ENCODE data around the gene IL6ST.

DNA sequence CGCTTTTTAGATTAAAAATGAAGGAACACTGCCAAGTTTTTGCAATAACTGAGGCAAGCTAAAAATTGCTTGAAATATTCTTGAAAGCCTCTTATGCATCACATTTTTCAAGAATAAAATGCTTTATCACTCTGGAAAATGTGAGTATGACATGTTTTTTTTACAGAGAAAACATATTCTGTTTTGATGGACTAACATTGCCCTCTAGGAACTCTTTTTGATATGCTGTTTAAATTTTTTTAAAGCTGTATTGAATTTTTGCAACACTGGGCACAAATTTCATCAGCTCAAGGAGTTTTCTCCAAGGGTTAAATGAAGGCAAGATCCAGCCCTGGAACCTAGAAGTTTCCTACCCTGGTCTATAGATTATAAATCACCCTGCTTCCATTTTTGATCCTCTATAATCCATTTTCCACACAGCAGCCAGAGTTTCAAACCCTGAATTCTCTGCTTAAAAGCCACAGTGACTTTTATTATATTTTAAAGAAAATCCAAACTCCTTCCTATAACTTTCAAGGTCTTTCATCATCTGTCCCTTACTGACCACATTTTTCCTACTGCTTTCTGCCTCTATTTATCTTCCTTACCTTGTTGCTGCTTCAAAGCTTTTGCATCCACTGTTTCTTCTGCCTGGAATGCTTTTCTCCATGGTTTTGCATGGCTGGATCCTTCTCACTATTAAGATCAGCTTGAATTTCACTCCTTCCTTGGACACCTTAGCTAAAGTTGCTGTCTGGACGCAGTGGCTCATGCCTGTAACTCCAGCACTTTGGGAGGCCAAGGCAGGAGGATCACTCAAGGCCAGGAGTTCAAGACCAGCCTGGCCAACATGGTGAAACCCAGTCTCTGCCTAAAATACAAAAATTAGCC, 82.7 kb downstream of the IL6ST start:
- TF ChIP-seq CTCF (IDR thresholded peaks at IDR 0.05) (no peak), POLR2AphosphoS5 (IDR thresholded peaks at IDR 0.05) (no peak), EP300 (IDR thresholded peaks at IDR 0.05; ENCODE audit: low read depth) (no peak), POLR2A (IDR thresholded peaks at IDR 0.05) (no peak)

All from transverse colon (tissue), 4 donors.